Right lobe of liver (tissue), 4 donors: ENCODE results near the gene MAPK6.

Source experiments
- CTCF ChIP-seq, 4 donors: fragments of 200-600 bp in 3 of 4; fragments of 450-650 bp in 1 of 4; IDR thresholded peaks; one replicate each; pipeline versions ENCODE4 v1.5.1 to v1.8.0; 2016 to 2022; ENCODE audit warnings: antibody characterized with exemption in 4 of 4, mild to moderate bottlenecking in 2 of 4
- POLR2A ChIP-seq: fragments of 450-650 bp; IDR thresholded peaks from one replicate; pipeline ENCODE4 v1.6.1; 2017; ENCODE audit warnings: antibody characterized with exemption, mild to moderate bottlenecking
- donor health status: DM: no; HTN: no; CAD: no.
- donor health status: DM: no; HTN: no; CAD: no.
- donor health status: DM: no; HTN: yes; CAD: no.

DNA sequence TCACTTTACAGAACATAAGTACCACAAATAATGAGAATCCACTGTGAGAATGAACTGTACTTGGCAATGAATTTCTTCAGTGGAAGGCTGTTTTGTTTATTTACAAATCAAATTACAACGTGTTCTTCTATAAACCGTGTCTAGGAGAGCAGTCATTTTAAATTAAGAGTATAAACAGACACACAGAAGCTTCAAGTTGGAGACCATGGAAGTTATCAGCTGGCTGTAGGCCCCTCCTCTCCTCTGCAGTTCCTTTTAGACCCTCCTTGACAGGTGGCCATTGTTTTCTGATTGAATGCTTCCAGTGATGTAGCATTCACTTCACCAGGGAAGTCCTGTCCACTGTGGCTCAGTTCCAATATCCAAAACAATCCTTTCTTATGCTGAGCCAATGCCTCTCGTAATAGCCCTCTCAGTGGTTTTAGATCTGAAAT lies 7.3 kb upstream of the MAPK6 start:
- TF ChIP-seq CTCF (IDR thresholded peaks at IDR 0.05) (no peak), POLR2A (no peak)
